WI38 (cell line): Measurements from ENCODE around the gene GPR33.

Experiments
- H3K4me3 ChIP-seq: 2 replicates; pipeline ENCODE4 v1.5.1; 2011; ENCODE audit warnings: low read depth, mild to moderate bottlenecking, control low read depth, low read length
- CTCF ChIP-seq: IDR thresholded peaks from 2 replicates; pipeline ENCODE4 v1.5.1; 2012; ENCODE audit warnings: low read depth, mild to moderate bottlenecking, control low read depth, low read length

GPR33 gene

GRCh38 chr14:31487886-31488285 lies at the start of gene GPR33:
TSS of gene GPR33 (minus strand) at chr14:31488039. CDS start at chr14:31483965, 4,074 bp downstream.
- no peak within 1 kb of the TSS for H3K4me3 ChIP-seq
- TF ChIP-seq CTCF: no peak

- no peak overlapping the region for H3K4me3 ChIP-seq
- no peak for TF ChIP-seq CTCF
Observed at GRCh38 chr14:31536201-31536960, 48.5 kb upstream of the GPR33 start.

- H3K4me3 ChIP-seq: no peak overlapping the region
- no peak for TF ChIP-seq CTCF
Observed at GRCh38 chr14:31530136-31530535, 42.3 kb upstream of the GPR33 start.

GRCh38 chr14:31529053-31529452 lies 41.2 kb upstream of the GPR33 start:
- TF ChIP-seq CTCF: no peak
- H3K4me3 ChIP-seq: no peak overlapping the region

GRCh38 chr14:31527546-31527945 lies 39.7 kb upstream of the GPR33 start:
- TF ChIP-seq CTCF: no peak
- no peak overlapping the region for H3K4me3 ChIP-seq

- H3K4me3 ChIP-seq: no peak overlapping the region
- no peak for TF ChIP-seq CTCF
Observed at GRCh38 chr14:31527087-31527486, 39.2 kb upstream of the GPR33 start.

- H3K4me3 ChIP-seq: no peak overlapping the region
- no peak for TF ChIP-seq CTCF
Observed at GRCh38 chr14:31510855-31511254, 23.0 kb upstream of the GPR33 start.
